ENCODE data around the gene KRTAP10-7.
"Not testable (repeated sequence)": the region's sequence is repeated elsewhere in the genome, so short reads cannot be mapped to it uniquely, and the experiment has no call there.

Gene KRTAP10-7

GRCh38 chr21:44637018-44637850, 36.8 kb downstream of the KRTAP10-7 start, which contains the start of gene KRTAP10-10:
Gene KRTAP10-10 (plus strand): TSS chr21:44637356. CDS start chr21:44637418, 62 bp downstream.
- in situ Hi-C loops (cut with HindIII; ENCODE audit: low sequenced_read_pairs): no loop called here
- no peak for DNase-seq (ENCODE audit: low read depth)
- no peak for TF ChIP-seq CTCF (IDR thresholded peaks at IDR 0.05; ENCODE audit: low read depth, low read length, missing control alignments)
- no peak within 1 kb of the TSS for H3K4me3 ChIP-seq (ENCODE audit: low read depth, low read length)

- H3K4me3 ChIP-seq (ENCODE audit: low read depth, low read length); DNase-seq (ENCODE audit: low read depth); in situ Hi-C loops (cut with HindIII; ENCODE audit: low sequenced_read_pairs): not testable (repeated sequence)
Measured at GRCh38 chr21:44637851-44638348, 37.5 kb downstream of the KRTAP10-7 start.

- H3K4me3 ChIP-seq (ENCODE audit: low read depth, low read length); in situ Hi-C loops (cut with HindIII; ENCODE audit: low sequenced_read_pairs); DNase-seq (ENCODE audit: low read depth): not testable (repeated sequence)
Measured at GRCh38 chr21:44638506-44639330, 38.3 kb downstream of the KRTAP10-7 start.

DNA sequence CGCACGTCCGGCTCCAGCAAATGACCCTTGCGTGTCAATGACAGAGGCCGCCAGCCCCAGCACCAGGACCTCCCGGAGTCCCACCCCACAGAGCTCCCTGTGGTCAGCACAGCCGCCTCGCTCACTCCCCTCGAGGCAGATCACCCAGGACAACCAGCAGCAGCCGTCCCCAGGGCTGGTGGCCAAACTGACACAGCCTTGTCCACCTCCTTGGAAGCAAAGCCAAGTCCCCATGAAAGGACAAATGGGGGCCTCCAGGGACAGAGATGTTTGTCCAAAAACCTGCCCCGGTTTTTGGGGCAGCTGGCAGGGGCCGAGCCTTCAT, 38.9 kb downstream of the KRTAP10-7 start:
- TF ChIP-seq CTCF (IDR thresholded peaks at IDR 0.05; ENCODE audit: low read depth, low read length, missing control alignments): no peak
- in situ Hi-C loops (cut with HindIII; ENCODE audit: low sequenced_read_pairs): no loop called here
- no peak for DNase-seq (ENCODE audit: low read depth)
- no peak overlapping the region for H3K4me3 ChIP-seq (ENCODE audit: low read depth, low read length)

DNA sequence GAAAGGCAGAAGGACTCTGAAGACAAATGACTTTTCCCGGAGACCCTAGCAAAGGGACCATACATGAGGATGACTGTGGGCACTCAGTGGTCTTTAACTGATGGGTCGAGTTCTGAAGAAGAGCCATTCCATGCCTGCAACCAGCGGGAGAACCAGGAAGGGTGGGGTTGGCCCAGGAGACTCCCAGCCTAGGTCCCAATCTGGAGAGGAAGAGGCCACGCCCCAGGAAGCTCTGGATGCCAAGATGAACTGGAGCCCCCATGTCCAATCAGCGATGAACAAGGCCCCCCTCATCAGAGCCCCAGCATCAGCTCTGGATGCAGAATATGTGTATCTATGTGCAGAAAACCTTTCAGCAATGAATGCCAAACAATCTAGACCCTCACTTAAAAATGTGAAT, 40.4 kb downstream of the KRTAP10-7 start:
- no peak for TF ChIP-seq CTCF (IDR thresholded peaks at IDR 0.05; ENCODE audit: low read depth, low read length, missing control alignments)
- no peak overlapping the region for H3K4me3 ChIP-seq (ENCODE audit: low read depth, low read length)
- no peak for DNase-seq (ENCODE audit: low read depth)
- in situ Hi-C loops (cut with HindIII; ENCODE audit: low sequenced_read_pairs): no loop called here

DNA sequence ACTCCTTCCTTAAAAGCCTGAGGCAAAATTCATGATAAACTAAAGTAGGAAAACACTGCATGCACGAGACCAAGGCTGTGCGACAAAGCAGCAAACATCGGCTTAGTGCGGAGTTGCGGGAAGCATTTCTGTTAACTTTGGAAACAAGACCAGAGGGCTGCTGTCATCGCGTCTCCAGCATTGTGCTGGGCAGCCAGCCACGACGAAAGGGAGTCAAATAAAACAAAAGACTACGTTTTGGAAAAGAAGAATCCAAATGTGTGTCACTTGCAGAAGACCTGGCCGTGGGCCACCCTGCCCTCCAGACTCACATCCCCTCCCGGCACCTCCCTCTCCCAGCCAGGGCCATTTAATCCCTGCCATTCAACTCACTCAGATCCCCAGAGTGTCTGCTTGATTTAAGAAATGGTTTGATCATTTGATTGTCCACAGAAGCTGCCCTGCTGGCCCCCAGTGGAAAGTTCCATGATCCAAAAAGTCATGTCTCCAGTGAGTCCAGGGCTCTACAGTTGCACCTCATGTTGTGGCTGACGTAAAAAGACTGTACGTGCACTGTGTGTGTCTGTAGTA, 43.4 kb downstream of the KRTAP10-7 start:
- no peak for DNase-seq (ENCODE audit: low read depth)
- in situ Hi-C loops (cut with HindIII; ENCODE audit: low sequenced_read_pairs): no loop called here
- TF ChIP-seq CTCF (IDR thresholded peaks at IDR 0.05; ENCODE audit: low read depth, low read length, missing control alignments): no peak
- H3K4me3 ChIP-seq (ENCODE audit: low read depth, low read length): no peak overlapping the region

- H3K4me3 ChIP-seq (ENCODE audit: low read depth, low read length): no peak overlapping the region
- DNase-seq (ENCODE audit: low read depth): no peak
- in situ Hi-C loops (cut with HindIII; ENCODE audit: low sequenced_read_pairs): loop anchor here (5.0 kb wide), 1 partner anchor 47 kb away; no protein-coding TSS in a partner anchor
- TF ChIP-seq CTCF (IDR thresholded peaks at IDR 0.05; ENCODE audit: low read depth, low read length, missing control alignments): no peak
Measured at GRCh38 chr21:44644878-44645277, 44.5 kb downstream of the KRTAP10-7 start.

- H3K4me3 ChIP-seq (ENCODE audit: low read depth, low read length); DNase-seq (ENCODE audit: low read depth): not testable (repeated sequence)
- in situ Hi-C loops (cut with HindIII; ENCODE audit: low sequenced_read_pairs): loop anchor here (5.0 kb wide), 1 partner anchor 46 kb away; no protein-coding TSS in a partner anchor
Measured at GRCh38 chr21:44646366-44647221, 46.2 kb downstream of the KRTAP10-7 start, which contains the start of gene KRTAP10-11. Gene KRTAP10-11 (plus strand): TSS chr21:44646414. CDS start chr21:44646459, 45 bp downstream.

All from astrocyte of the cerebellum (primary cell).